RWPE1 (cell line): ENCODE measurements around the gene SUGCT.

ENCODE experiments used
- CTCF ChIA-PET: fragments of 350-600 bp; sonication (Branson Sonifier 250); formaldehyde crosslinking; extraction: SDS; loops from one replicate; lab custom pipeline; 2021; lab: Yijun Ruan, JAX
- POLR2A ChIA-PET: fragments of 400-600 bp; formaldehyde crosslinking; extraction: SDS; loops from one replicate; lab custom pipeline; 2020; ENCODE audit warnings: antibody characterized with exemption; ENCODE audit not compliant: low non-redundant PET; lab: Yijun Ruan, JAX
- DNase-seq: peaks from one replicate; pipeline ENCODE4 v3.0.0; 2012; ENCODE audit warnings: low spot score
- H3K27ac ChIP-seq: fragments of 450-650 bp; 2 replicates; pipeline ENCODE4 v1.5.1; 2017
- TF ChIP-seq, protein P1 (sequence below): fragments of 450-650 bp; conservative IDR thresholded peaks from 2 replicates; pipeline ENCODE4 v1.5.1; 2017; ENCODE audit warnings: low read depth, mild to moderate bottlenecking

The SUGCT gene

DNA sequence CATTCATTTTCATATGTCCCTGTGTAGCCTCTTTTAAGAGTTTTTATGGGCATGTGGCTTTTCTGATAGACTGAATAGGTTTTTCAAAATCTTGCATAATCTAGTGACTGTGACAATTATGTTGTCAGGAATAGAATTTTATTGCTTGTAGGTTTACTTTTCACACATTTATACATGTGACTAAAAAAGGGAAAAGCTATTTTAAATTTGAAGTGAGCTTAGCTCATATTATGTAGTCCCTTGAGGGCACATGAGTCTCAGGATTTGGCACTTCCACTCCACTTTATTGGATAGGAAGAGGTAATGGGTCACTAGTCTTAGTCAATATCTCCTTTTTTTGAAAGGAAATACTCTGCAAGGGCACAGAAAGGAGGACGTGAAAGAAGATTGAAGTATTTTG, 247.3 kb downstream of the SUGCT start:
- ChIA-PET CTCF (no interaction called here), POLR2A (no interaction called here)
- H3K27ac ChIP-seq: no peak overlapping the region
- DNase-seq: no peak
- TF ChIP-seq, protein P1, sequence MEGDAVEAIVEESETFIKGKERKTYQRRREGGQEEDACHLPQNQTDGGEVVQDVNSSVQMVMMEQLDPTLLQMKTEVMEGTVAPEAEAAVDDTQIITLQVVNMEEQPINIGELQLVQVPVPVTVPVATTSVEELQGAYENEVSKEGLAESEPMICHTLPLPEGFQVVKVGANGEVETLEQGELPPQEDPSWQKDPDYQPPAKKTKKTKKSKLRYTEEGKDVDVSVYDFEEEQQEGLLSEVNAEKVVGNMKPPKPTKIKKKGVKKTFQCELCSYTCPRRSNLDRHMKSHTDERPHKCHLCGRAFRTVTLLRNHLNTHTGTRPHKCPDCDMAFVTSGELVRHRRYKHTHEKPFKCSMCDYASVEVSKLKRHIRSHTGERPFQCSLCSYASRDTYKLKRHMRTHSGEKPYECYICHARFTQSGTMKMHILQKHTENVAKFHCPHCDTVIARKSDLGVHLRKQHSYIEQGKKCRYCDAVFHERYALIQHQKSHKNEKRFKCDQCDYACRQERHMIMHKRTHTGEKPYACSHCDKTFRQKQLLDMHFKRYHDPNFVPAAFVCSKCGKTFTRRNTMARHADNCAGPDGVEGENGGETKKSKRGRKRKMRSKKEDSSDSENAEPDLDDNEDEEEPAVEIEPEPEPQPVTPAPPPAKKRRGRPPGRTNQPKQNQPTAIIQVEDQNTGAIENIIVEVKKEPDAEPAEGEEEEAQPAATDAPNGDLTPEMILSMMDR: no peak

DNA sequence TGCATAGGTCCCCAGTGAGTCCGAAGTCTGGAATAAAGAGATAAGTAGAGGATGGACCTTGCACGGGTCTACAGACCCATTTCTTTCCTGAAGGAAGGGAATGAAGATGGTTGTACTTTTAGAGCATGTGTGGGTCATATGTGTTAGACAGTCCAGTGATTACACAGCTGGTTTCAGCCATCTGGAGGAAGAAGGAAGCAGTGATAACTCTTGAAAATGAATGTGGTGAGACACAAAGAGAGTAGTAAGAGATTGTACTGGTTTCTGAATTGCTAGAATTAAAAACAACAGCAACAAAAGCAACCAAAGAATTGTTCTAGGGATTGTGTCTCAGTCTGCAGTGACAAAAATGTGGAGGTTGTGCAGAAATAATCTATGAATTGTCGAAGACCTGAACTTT, 258.9 kb downstream of the SUGCT start:
- no peak for DNase-seq
- TF ChIP-seq, protein P1: no peak
- ChIA-PET CTCF (no interaction called here), POLR2A (no interaction called here)
- no peak overlapping the region for H3K27ac ChIP-seq

DNA sequence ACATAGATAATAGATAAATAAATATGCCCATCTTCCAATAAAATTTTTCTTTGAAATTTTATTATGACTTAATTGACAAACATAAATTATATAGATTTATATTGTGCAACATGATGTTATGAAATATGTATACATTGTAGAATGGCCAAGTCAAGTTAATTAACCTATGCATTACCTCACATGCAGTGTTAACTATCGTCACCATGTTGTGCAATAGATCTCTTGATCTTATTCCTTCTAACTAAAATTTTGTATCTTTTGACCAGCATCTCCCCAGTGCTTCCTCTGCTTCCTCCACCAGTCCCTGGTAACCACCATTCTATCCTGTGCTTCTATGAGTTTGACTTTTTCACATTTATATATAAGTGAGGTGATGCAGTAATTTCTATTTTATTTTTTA, 259.6 kb downstream of the SUGCT start:
- TF ChIP-seq, protein P1: no peak
- no peak for DNase-seq
- CTCF ChIA-PET: no interaction called here
- no peak overlapping the region for H3K27ac ChIP-seq
- POLR2A ChIA-PET: no interaction called here

DNA sequence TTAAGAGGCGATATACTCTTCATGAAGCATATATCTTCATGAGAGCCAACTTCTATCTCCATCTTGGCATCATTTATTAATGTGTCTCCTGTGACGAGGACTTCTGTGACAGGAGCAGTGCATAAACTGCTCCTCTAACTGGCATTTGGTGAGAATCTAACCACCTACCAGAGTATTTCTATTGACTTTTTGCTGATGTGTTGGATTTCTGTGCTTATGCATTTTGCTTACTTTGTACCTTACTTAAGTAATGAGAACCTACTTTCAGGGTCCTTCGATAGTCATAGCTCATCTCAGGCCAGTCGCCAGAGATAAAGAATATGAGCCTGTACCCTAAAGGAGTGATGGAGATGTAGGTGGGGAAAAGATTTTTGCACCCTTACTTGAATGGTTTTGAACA, 265.7 kb downstream of the SUGCT start:
- DNase-seq: no peak
- CTCF ChIA-PET: interaction anchor here (0.7 kb wide), 1 partner anchor 15 kb away, joined by 3 read pairs; no protein-coding TSS in a partner anchor
- POLR2A ChIA-PET: no interaction called here
- H3K27ac ChIP-seq: no peak overlapping the region
- TF ChIP-seq, protein P1: no peak

DNA sequence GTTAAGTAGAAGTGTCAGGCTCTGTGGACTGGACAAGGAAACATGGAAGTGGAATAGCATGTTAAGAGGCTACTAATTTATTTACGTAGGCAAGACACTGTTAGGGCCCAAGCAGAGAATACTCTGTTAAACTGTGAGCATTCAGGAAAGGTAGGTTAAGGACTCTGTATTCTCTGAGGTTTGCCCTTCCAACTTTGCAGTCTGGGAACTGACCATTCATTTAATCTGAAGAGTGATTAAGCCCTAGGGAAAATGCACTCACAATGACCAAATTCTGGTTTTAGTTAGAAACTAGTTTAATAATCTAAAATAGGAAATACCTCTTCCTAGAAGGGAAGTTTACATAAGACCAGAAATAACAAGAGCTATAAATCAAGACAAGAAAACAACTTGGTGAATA, 266.6 kb downstream of the SUGCT start:
- no peak overlapping the region for H3K27ac ChIP-seq
- CTCF ChIA-PET: no interaction called here
- POLR2A ChIA-PET: no interaction called here
- DNase-seq: no peak
- TF ChIP-seq, protein P1: no peak

DNA sequence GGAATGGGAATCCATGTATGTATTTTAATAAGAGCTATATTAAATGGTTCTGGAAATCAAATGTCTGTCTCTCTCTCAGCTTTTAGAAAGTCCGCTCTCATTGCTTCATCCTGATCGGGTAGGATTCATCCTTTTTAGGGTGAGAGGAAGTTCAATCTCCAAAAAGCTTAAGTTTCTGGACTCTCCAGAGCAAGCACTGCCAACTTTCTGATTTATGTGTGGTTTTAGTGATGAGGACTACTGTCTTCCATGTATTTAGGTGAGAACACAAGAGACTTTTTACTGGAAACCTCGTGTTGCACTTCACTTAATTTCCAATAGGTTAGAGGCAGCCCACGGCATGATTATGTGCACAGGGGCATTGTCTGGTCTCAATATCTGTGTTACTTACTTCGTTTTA, 267.9 kb downstream of the SUGCT start:
- TF ChIP-seq, protein P1: no peak
- POLR2A ChIA-PET: no interaction called here
- no peak for DNase-seq
- H3K27ac ChIP-seq: no peak overlapping the region
- CTCF ChIA-PET: interaction anchor here (0.6 to 0.7 kb wide), 2 partner anchors 45 to 465 kb away, joined by 3 read pairs; no protein-coding TSS in a partner anchor
